Tibial artery (tissue), 4 donors: Measurements from ENCODE around the gene RGS17.

Source experiments
- DNase-seq, 2 donors: peaks; one replicate each; pipeline ENCODE4 v3.0.0-alpha.2; 2019
- H3K27ac ChIP-seq, 2 donors: fragments of 200-600 bp; sonication (generic) in 1 of 2; 1 replicate in 1 of 2; 2 replicates in 1 of 2; pipeline ENCODE4 v1.5.1; 2018 to 2019; ENCODE audit warnings: mild to moderate bottlenecking in 1 of 2
- H3K27me3 ChIP-seq, 2 donors: fragments of 200-600 bp; sonication (generic) in 1 of 2; one replicate each; pipeline versions ENCODE4 v1.5.1 to v1.6.0; 2016 to 2019
- H3K36me3 ChIP-seq, 3 donors: fragments of 200-600 bp; sonication (generic) in 2 of 3; one replicate each; pipeline ENCODE4 v1.5.1; 2016 to 2019; ENCODE audit warnings: mild to moderate bottlenecking in 2 of 3
- H3K4me1 ChIP-seq, 4 donors: fragments of 200-600 bp; sonication (generic) in 2 of 4; 1 replicate in 3 of 4; 2 replicates in 1 of 4; pipeline ENCODE4 v1.5.1; 2016 to 2019
- H3K4me3 ChIP-seq, 2 donors: fragments of 200-600 bp; sonication (generic) in 1 of 2; 1 replicate in 1 of 2; 2 replicates in 1 of 2; pipeline ENCODE4 v1.5.1; 2018 to 2019; ENCODE audit warnings: mild to moderate bottlenecking in 2 of 2
- H3K9me3 ChIP-seq, 3 donors: fragments of 200-600 bp; sonication (generic) in 1 of 3; one replicate each; pipeline ENCODE4 v1.5.1; 2016 to 2019
- CTCF ChIP-seq, 2 experiments: fragments of 200-600 bp in 1 of 2; fragments of 450-650 bp in 1 of 2; IDR thresholded peaks; one replicate each; pipeline ENCODE4 v1.5.1; 2017 to 2019; ENCODE audit warnings: antibody characterized with exemption in 2 of 2, mild to moderate bottlenecking in 1 of 2, moderate library complexity in 1 of 2
- intact Hi-C: fragments of 100-400 bp; cut with DNase I; formaldehyde crosslinking; loops from one replicate; pipeline ENCODE4 v1.15.0; 2023; ENCODE audit warnings: low total_unique reads

The RGS17 gene

GRCh38 chr6:153081914-153082313, 49.2 kb downstream of the RGS17 start:
- H3K36me3 ChIP-seq: no peaks in the 10 kb centered on the region
- no peak overlapping the region for H3K27ac ChIP-seq
- intact Hi-C loops: no loop called here

GRCh38 chr6:153076431-153076830, 54.7 kb downstream of the RGS17 start:
- H3K36me3 ChIP-seq: no peaks in the 10 kb centered on the region
- no peak for DNase-seq
- no peaks in the 10 kb centered on the region for H3K9me3 ChIP-seq
- no peaks in the 10 kb centered on the region for H3K27me3 ChIP-seq
- no peak for TF ChIP-seq CTCF (IDR thresholded peaks at IDR 0.05)
- no peaks in the 10 kb centered on the region for H3K4me1 ChIP-seq
- no peak overlapping the region for H3K27ac ChIP-seq
- H3K4me3 ChIP-seq: no peak overlapping the region
- intact Hi-C loops: no loop called here

More at GRCh38 chr6:153081914-153082313, 49.2 kb downstream of the RGS17 start:
- TF ChIP-seq CTCF (IDR thresholded peaks at IDR 0.05): no peak
- Histone ChIP-seq H3K4me1 (peaks cover 0 to 20% (median 0%) of the 10 kb centered on the region in 4 donors), H3K4me3 (no peak overlapping the region), H3K9me3 (no peaks in the 10 kb centered on the region), H3K27me3 (no peaks in the 10 kb centered on the region)
- no peak for DNase-seq

GRCh38 chr6:153074761-153075160, 56.3 kb downstream of the RGS17 start:
- no peaks in the 10 kb centered on the region for H3K9me3 ChIP-seq
- H3K27me3 ChIP-seq: no peaks in the 10 kb centered on the region
- intact Hi-C loops: no loop called here
- H3K36me3 ChIP-seq: no peaks in the 10 kb centered on the region
- no peak for TF ChIP-seq CTCF (IDR thresholded peaks at IDR 0.05)
- DNase-seq: no peak
- H3K4me1 ChIP-seq: no peaks in the 10 kb centered on the region
- no peak overlapping the region for H3K27ac ChIP-seq
- no peak overlapping the region for H3K4me3 ChIP-seq

GRCh38 chr6:153073841-153074240, 57.2 kb downstream of the RGS17 start:
- Histone ChIP-seq H3K4me1 (no peaks in the 10 kb centered on the region), H3K36me3 (no peaks in the 10 kb centered on the region), H3K27me3 (no peaks in the 10 kb centered on the region), H3K27ac (no peak overlapping the region), H3K9me3 (no peaks in the 10 kb centered on the region), H3K4me3 (no peak overlapping the region)
- intact Hi-C loops: no loop called here
- TF ChIP-seq CTCF (IDR thresholded peaks at IDR 0.05): no peak
- DNase-seq: no peak

- Histone ChIP-seq H3K36me3 (no peaks in the 10 kb centered on the region), H3K9me3 (peaks cover 0 to 16% (median 6%) of the 10 kb centered on the region in 3 donors), H3K4me1 (no peaks in the 10 kb centered on the region), H3K4me3 (no peak overlapping the region), H3K27ac (no peak overlapping the region), H3K27me3 (no peaks in the 10 kb centered on the region)
- no peak for TF ChIP-seq CTCF (IDR thresholded peaks at IDR 0.05)
- no peak for DNase-seq
- intact Hi-C loops: no loop called here
These were observed 60.3 kb downstream of the RGS17 start for GRCh38 chr6:153070756-153071155.

GRCh38 chr6:153069897-153070296, 61.2 kb downstream of the RGS17 start:
- H3K36me3 ChIP-seq: no peaks in the 10 kb centered on the region
- H3K27ac ChIP-seq: no peak overlapping the region
- no peak overlapping the region for H3K4me3 ChIP-seq
- no peaks in the 10 kb centered on the region for H3K4me1 ChIP-seq
- TF ChIP-seq CTCF (IDR thresholded peaks at IDR 0.05): no peak
- peaks cover 0 to 16% (median 6%) of the 10 kb centered on the region in 3 donors for H3K9me3 ChIP-seq
- intact Hi-C loops: no loop called here
- H3K27me3 ChIP-seq: no peaks in the 10 kb centered on the region
- no peak for DNase-seq
